Endothelial cell of umbilical vein (primary cell): Measurements from ENCODE around the gene SYMPK. TPM values are rescaled to one million over a fixed set of nuclear protein-coding genes. Genes with fewer than 3 reads are reported as not detected.

Experiments used
- BruUV-seq: library from RNA; stranded (reverse); fragments of 400-500 nt; replicated peaks from 2 replicates; lab custom pipeline; 2021; lab: Mats Ljungman, UMichigan
- CTCF ChIA-PET: fragments of 300-600, 350-600 bp; sonication (Branson Sonifier 250); formaldehyde crosslinking; loops from one replicate; lab custom pipeline; 2021; ENCODE audit warnings: antibody characterized with exemption, inconsistent platforms; lab: Charles Lee
- POLR2A ChIA-PET: fragments of 300-600, 350-600 bp; sonication (Branson Sonifier 250); formaldehyde crosslinking; loops from one replicate; lab custom pipeline; 2021; ENCODE audit warnings: antibody characterized with exemption, inconsistent platforms; lab: Charles Lee
- DNase-seq: peaks from one replicate; pipeline ENCODE4 v3.0.0-alpha.2; 2011; ENCODE audit warnings: low read depth, low spot score
- FAIRE-seq: peaks from 2 replicates; lab custom pipeline; 2011; peaks lifted over from hg19 to GRCh38; lab: Jason Lieb, UNC
- H2AFZ ChIP-seq: 2 replicates; pipeline ENCODE4 v1.6.0; 2012; ENCODE audit warnings: low read depth, low read length, control low read depth, inconsistent platforms
- H3K27ac ChIP-seq: 2 replicates; pipeline ENCODE4 v1.5.1; 2011; ENCODE audit warnings: low read depth, mild to moderate bottlenecking, control low read depth, low read length, moderate library complexity; ENCODE audit not compliant: insufficient read depth
- H3K27me3 ChIP-seq, 2 experiments: 2 replicates each; pipeline versions ENCODE4 v1.6.0 to v1.6.1; 2011; ENCODE audit warnings: low read length in 2 of 2, mixed read lengths in 1 of 2; ENCODE audit not compliant: control insufficient read depth in 2 of 2, insufficient read depth in 2 of 2
- H3K36me3 ChIP-seq, 2 experiments: 2 replicates in 1 of 2; 3 replicates in 1 of 2; pipeline ENCODE4 v1.5.1; 2011; ENCODE audit warnings: low read length in 2 of 2, mild to moderate bottlenecking in 1 of 2, moderate library complexity in 1 of 2; ENCODE audit not compliant: control insufficient read depth in 2 of 2, insufficient read depth in 2 of 2; ENCODE audit errors: extremely low read depth in 1 of 2
- H3K4me1 ChIP-seq: 3 replicates; pipeline ENCODE4 v1.5.1; 2011; ENCODE audit warnings: mild to moderate bottlenecking, low read length; ENCODE audit not compliant: control insufficient read depth, insufficient read depth; ENCODE audit errors: extremely low read depth
- H3K4me2 ChIP-seq: 2 replicates; pipeline ENCODE4 v1.6.1; 2011; ENCODE audit warnings: low read length, control low read depth, mixed read lengths; ENCODE audit not compliant: insufficient read depth
- H3K4me3 ChIP-seq, 3 experiments: fragments of 200-600 bp in 1 of 3; sonication (generic), shearing (Covaris generic) in 1 of 3; replicated peaks in 1 of 3; 2 replicates each; pipeline ENCODE4 v1.5.1; 2011 to 2016; ENCODE audit warnings: control low read depth in 3 of 3, low read length in 3 of 3, mild to moderate bottlenecking in 2 of 3, inconsistent platforms in 1 of 3, low read depth in 1 of 3, moderate library complexity in 1 of 3; ENCODE audit not compliant: insufficient read depth in 1 of 3
- H3K79me2 ChIP-seq: 2 replicates; pipeline ENCODE4 v1.6.0; 2012; ENCODE audit warnings: low read length, inconsistent platforms; ENCODE audit not compliant: control insufficient read depth, insufficient read depth
- H3K9ac ChIP-seq: replicated peaks from 2 replicates; pipeline ENCODE3; 2011; ENCODE audit warnings: low read length, control low read depth; ENCODE audit not compliant: insufficient read depth; ENCODE audit errors: extremely low read depth
- H3K9me1 ChIP-seq: replicated peaks from 3 replicates; pipeline ENCODE4 v1.6.0; 2011; ENCODE audit warnings: mild to moderate bottlenecking, low read length; ENCODE audit not compliant: control insufficient read depth, insufficient read depth; ENCODE audit errors: extremely low read depth
- H3K9me3 ChIP-seq: replicated peaks from 2 replicates; pipeline ENCODE4 v1.5.1; 2012; ENCODE audit warnings: low read length, inconsistent platforms; ENCODE audit not compliant: control insufficient read depth, insufficient read depth
- H4K20me1 ChIP-seq: replicated peaks from 2 replicates; pipeline ENCODE3; 2011; ENCODE audit warnings: mild to moderate bottlenecking, low read length; ENCODE audit not compliant: control insufficient read depth, insufficient read depth; ENCODE audit errors: extremely low read depth
- CTCF ChIP-seq, 2 donors: IDR thresholded peaks; 1 replicate in 1 of 2; 2 replicates in 1 of 2; pipeline ENCODE4 v1.5.1; 2011; ENCODE audit warnings: low read length in 2 of 2, mild to moderate bottlenecking in 2 of 2, moderate library complexity in 2 of 2, control low read depth in 1 of 2, inconsistent platforms in 1 of 2, low read depth in 1 of 2; ENCODE audit not compliant: insufficient read depth in 1 of 2; ENCODE audit errors: extremely low read depth in 1 of 2
- GATA2 ChIP-seq: IDR thresholded peaks from 2 replicates; pipeline ENCODE4 v1.7.0; 2011; ENCODE audit warnings: low read depth, mild to moderate bottlenecking, moderate library complexity, mixed read lengths, low read length; ENCODE audit not compliant: insufficient read length, insufficient read depth
- JUN ChIP-seq: IDR thresholded peaks from 2 replicates; pipeline ENCODE4 v1.6.1; 2011; ENCODE audit warnings: borderline replicate concordance, low read depth; ENCODE audit not compliant: insufficient read length, insufficient read depth
- MYC ChIP-seq: IDR thresholded peaks from one replicate; pipeline ENCODE4 v1.6.1; 2011; ENCODE audit warnings: mild to moderate bottlenecking, low read depth, low read length
- POLR2A ChIP-seq: IDR thresholded peaks from 2 replicates; pipeline ENCODE4 v1.6.1; 2012; ENCODE audit warnings: low read depth, mild to moderate bottlenecking, control low read depth, low read length
- POLR2AphosphoS5 ChIP-seq: IDR thresholded peaks from 2 replicates; pipeline ENCODE4 v1.6.1; 2012; ENCODE audit warnings: low read depth, mild to moderate bottlenecking, control low read depth, low read length, moderate library complexity; ENCODE audit not compliant: insufficient read depth
- dilution Hi-C: fragments of 300-500 bp; cut with MboI; formaldehyde crosslinking; loops from one replicate; pipeline ENCODE4 v1.15.0; 2019; ENCODE audit warnings: low sequenced_read_pairs; ENCODE audit not compliant: extremely low pct_ligation_motif_present
- intact Hi-C: fragments of 100-400 bp; cut with micrococcal nuclease; formaldehyde crosslinking; loops from one replicate; pipeline ENCODE4 v1.10.0; 2022
- polyA plus RNA-seq, 4 experiments: library from polyadenylated mRNA; depleted of rRNA in 3 of 4; stranded (reverse) in 3 of 4; unstranded in 1 of 4; fragments of >200 nt; gene quantifications; 2 replicates each; pipeline versions ENCODE4 v1.2.1 to v1.2.3, GENCODE V29; 2011 to 2012; ENCODE audit warnings: missing spikeins in 1 of 4
- total RNA-seq: library from RNA; stranded (reverse); gene quantifications from 2 replicates; pipeline ENCODE4 v1.2.3, GENCODE V29; 2021
- TF ChIP-seq, protein P1 (sequence below): IDR thresholded peaks from 2 replicates; pipeline ENCODE4 v1.6.1; 2011; ENCODE audit not compliant: insufficient read depth, insufficient read length

The SYMPK gene
- total and polyA plus RNA-seq, 2 donors (not counting 3 experiments of a cell fraction or from before 2014, with no cell fraction given), result 89.8 to 95.7 TPM

GRCh38 chr19:45777395-45777961, 85.5 kb downstream of the SYMPK start:
- POLR2A ChIA-PET, result no interaction called here
- CTCF ChIA-PET, result no interaction called here
- no peaks in the 10 kb centered on the region for H4K20me1 ChIP-seq
- peaks cover 5% of the 10 kb centered on the region for H3K4me1 ChIP-seq
- no peak overlapping the region for H2AFZ ChIP-seq
- H3K27me3 ChIP-seq, result no peaks in the 10 kb centered on the region
- no TSS peak for BruUV-seq
- no peak overlapping the region for H3K9ac ChIP-seq
- no peaks in the 10 kb centered on the region for H3K79me2 ChIP-seq
- no peak overlapping the region for H3K4me2 ChIP-seq
- H3K27ac ChIP-seq, result no peak overlapping the region
- H3K9me3 ChIP-seq, result no peaks in the 10 kb centered on the region
- H3K36me3 ChIP-seq, result peaks cover 3 to 15% of the 10 kb centered on the region in 2 experiments
- H3K9me1 ChIP-seq, result no peaks in the 10 kb centered on the region
- intact Hi-C loops (no loop called here), dilution Hi-C loops (no loop called here)
- DNase-seq (no peak), FAIRE-seq (no peak)
- H3K4me3 ChIP-seq, result no peak overlapping the region
- TF ChIP-seq CTCF (IDR thresholded peaks at IDR 0.05; ENCODE audit: extremely low read depth in 1 of 2, insufficient read depth in 1 of 2, low read depth in 1 of 2, low read length in 2 of 2) (no peak), JUN (no peak)

- Histone ChIP-seq H3K4me3 (no peak overlapping the region), H3K9ac (no peak overlapping the region), H4K20me1 (no peaks in the 10 kb centered on the region), H2AFZ (no peak overlapping the region), H3K27ac (no peak overlapping the region), H3K36me3 (peaks cover 3 to 18% of the 10 kb centered on the region in 2 experiments), H3K27me3 (no peaks in the 10 kb centered on the region), H3K9me1 (no peaks in the 10 kb centered on the region), H3K4me2 (no peak overlapping the region), H3K9me3 (no peaks in the 10 kb centered on the region), H3K4me1 (peaks cover 9% of the 10 kb centered on the region), H3K79me2 (no peaks in the 10 kb centered on the region)
- FAIRE-seq (no peak), DNase-seq (no peak)
- ChIA-PET CTCF (interaction anchor here (2.6 kb wide), 1 partner anchor 42 kb away, joined by 9 read pairs; no protein-coding TSS in a partner anchor), POLR2A (interaction anchor here (0.7 kb wide), 1 partner anchor 20 kb away, joined by 4 read pairs; no protein-coding TSS in a partner anchor)
- dilution Hi-C loops, result no loop called here
- BruUV-seq, result no TSS peak
- TF ChIP-seq JUN, result no peak
- TF ChIP-seq POLR2AphosphoS5, result no peak
- no peak for TF ChIP-seq MYC
- TF ChIP-seq, protein P1, sequence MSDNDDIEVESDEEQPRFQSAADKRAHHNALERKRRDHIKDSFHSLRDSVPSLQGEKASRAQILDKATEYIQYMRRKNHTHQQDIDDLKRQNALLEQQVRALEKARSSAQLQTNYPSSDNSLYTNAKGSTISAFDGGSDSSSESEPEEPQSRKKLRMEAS, result no peak
- no peak for TF ChIP-seq CTCF (IDR thresholded peaks at IDR 0.05; ENCODE audit: extremely low read depth in 1 of 2, insufficient read depth in 1 of 2, low read depth in 1 of 2, low read length in 2 of 2)
- no peak for TF ChIP-seq POLR2A
- TF ChIP-seq GATA2, result no peak
- intact Hi-C loops, result no loop called here
These were observed 88.2 kb downstream of the SYMPK start for GRCh38 chr19:45774765-45775164.
